ENCODE measurements around the gene CFDP1.

DNA sequence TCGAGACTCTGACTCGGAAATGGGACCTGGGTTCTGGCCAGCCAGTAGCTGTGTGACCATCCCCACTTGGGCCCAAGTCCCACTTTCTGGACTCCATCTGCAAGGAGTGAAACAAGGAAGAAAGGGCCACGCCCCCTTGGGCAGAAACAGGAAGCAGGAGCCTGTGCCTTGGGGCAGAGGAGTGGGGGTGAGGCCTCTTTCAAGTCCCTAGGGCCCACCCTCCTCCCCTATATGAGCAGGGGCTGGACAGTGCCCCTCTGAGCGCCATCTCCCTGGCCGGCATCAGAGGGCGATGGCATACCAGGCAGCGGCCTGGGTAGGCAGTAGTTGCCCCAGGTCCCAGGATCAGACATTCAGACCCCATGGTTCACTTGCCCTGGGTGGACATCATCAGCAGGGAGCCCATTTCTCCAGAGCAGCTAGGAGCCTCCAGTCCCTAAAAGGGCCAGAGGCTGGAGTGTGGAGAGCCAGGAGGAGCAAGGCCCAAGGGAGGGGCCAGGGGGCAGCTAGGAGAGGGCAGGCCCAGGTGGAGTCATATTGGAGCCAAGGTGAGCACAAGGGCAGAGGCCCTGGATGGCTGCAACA lies 189.0 kb downstream of the CFDP1 start:
- TF ChIP-seq CTCF (IDR thresholded peaks at IDR 0.05) (no peak), POLR2A (IDR thresholded peaks at IDR 0.05) (no peak), EP300 (IDR thresholded peaks at IDR 0.05; ENCODE audit: low read depth) (no peak)
